AG10803 (cell line): ENCODE data around the gene GALNT4.
A peak's percentile ranks its signal among the peaks of the same experiment; 100 is the strongest.

Experiments
- DNase-seq: peaks from one replicate; pipeline ENCODE4 v3.0.0; 2010; ENCODE audit warnings: low read depth
- H3K4me3 ChIP-seq: 2 replicates; pipeline ENCODE4 v1.5.1; 2011; ENCODE audit warnings: mild to moderate bottlenecking, low read length, control low read depth
- CTCF ChIP-seq: conservative IDR thresholded peaks from 2 replicates; pipeline ENCODE4 v1.5.1; 2011; ENCODE audit warnings: mild to moderate bottlenecking, low read length, control low read depth, inconsistent platforms

Gene GALNT4

GRCh38 chr12:89524541-89525304 lies at the start of gene GALNT4:
TSS of gene GALNT4 (minus strand) at chr12:89524796. CDS start at chr12:89524549, 247 bp downstream.
- H3K4me3 ChIP-seq: peak within 1 kb of the TSS; percentile 88
- peak; percentile 82 for DNase-seq
- peak; percentile 68 for TF ChIP-seq CTCF

- TF ChIP-seq CTCF: no peak
- H3K4me3 ChIP-seq: no peak overlapping the region
- DNase-seq: peak; percentile 76
Observed at GRCh38 chr12:89573051-89573810, 48.6 kb upstream of the GALNT4 start.

DNA sequence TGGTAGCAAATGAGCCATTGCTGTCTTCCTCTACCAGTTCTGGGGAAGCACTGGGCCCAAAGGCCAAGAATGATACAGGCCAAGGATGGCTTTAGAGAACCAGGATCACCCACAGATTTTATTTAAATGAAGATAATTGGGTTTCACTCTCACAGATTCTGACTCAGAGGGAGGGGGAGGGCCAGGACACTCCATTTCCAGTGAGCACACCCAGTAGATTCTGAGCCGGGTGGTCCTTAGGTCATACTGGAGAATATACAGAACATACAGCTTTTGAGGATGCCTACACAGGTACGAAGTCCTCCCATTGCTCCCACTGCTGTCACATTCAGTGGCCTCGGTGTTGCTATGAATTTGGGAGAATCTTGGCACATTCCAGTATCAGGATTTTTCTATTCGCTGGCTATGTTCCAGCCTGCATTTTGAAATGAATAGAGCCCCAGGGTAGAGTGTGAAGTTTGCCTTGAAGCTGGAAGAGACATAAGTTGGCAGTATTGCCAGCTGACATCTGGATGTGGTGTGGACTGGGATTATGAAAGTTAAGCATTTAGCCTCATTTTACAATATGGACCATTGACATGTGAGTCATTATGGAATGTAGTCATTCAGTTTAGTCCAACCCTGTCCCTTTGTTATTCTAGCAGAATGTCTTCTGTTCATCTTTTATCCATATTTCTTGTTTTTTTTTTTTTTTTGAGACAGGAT lies 47.0 kb upstream of the GALNT4 start:
- TF ChIP-seq CTCF: no peak
- DNase-seq: peak; percentile 96
- H3K4me3 ChIP-seq: no peak overlapping the region

DNA sequence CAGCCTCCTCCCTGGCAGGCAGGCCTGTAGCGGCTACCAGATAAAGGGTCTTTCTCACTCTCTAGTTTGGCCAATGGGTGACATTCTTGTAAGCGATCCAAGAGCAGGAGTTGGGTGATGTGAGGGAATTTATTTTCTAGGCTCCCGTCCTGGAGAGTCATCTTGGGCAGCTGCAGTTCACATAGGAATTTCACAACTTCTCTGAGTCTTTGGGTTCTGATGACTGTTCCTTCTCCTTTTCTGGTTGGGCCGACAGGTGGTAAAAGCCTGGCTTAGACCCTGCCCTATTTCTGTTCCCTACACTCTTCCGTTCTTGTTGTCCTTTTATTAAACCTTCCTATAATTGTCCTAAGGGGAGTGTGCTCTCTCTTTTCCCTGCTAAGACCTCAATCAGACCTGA lies 43.9 kb upstream of the GALNT4 start:
- no peak for DNase-seq
- no peak overlapping the region for H3K4me3 ChIP-seq
- no peak for TF ChIP-seq CTCF

DNA sequence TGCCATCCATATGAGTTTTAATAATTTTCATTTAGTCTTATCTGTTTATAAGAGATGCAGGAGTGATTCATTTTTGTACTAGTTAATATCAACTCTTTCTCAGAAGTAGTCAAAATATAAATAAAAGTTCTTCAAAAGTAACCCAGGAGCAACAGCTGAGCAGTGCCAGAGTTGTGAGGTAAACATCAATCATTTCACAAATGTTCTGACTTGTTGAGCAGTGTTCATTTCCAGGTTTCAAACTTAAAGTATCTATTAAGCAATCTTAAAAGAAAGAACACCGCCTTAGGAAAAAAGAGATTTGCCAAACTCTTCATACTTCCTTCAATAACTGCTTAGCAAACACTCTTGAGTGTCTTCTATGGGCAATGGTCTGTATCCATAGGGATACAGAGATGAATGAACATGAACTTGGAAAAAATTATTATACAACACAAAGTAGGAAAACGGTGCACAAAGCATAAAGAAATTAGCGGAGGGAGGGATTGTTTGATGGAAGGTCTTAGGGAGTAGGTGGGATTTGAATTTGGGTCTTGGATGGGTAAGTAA lies 43.2 kb upstream of the GALNT4 start:
- TF ChIP-seq CTCF: no peak
- no peak for DNase-seq
- no peak overlapping the region for H3K4me3 ChIP-seq

- H3K4me3 ChIP-seq: no peak overlapping the region
- no peak for DNase-seq
- TF ChIP-seq CTCF: no peak
Observed at GRCh38 chr12:89566615-89567014, 42.0 kb upstream of the GALNT4 start.
